ENCODE data around the gene SOHLH1.

SOHLH1 gene

GRCh38 chr9:135699440-135699839 lies at the start of gene SOHLH1:
TSS of gene SOHLH1 (minus strand) at chr9:135699481. CDS start at chr9:135699467, 14 bp downstream.
- H3K9me3 ChIP-seq (ENCODE audit: low read length): no peaks in the 10 kb centered on the region
- no peak within 1 kb of the TSS for H3K4me3 ChIP-seq (ENCODE audit: low read length)
- H3K27me3 ChIP-seq (ENCODE audit: insufficient read depth, low read length): peaks cover 46% of the 10 kb centered on the region
- H2AFZ ChIP-seq (ENCODE audit: low read depth, low read length): no peak within 1 kb of the TSS
- no peaks in the 10 kb centered on the region for H3K4me1 ChIP-seq (ENCODE audit: insufficient read depth, low read length)
- H3K36me3 ChIP-seq (ENCODE audit: insufficient read depth, low read length): no peaks in the 10 kb centered on the region

DNA sequence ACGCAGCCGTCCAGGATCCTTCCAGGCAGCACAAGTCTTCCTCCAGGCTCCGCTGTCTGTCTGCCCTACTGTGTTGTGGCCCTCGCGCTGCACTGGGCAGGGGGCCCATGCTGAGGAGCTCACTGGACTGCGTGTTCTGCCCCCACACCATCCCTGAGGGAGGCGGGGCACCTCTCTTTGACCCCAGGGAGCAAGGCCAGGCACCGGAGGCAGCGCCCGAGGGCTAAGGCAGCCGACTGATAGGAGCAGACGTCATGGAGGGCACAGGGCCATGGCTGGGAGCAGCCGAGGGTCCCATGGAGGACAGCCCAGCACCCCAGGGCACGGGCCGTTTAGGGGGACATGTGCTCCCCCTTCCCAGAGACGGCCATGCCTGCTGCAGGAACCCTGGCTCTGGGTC lies 49.4 kb upstream of the SOHLH1 start:
- no peak overlapping the region for H3K4me3 ChIP-seq (ENCODE audit: low read length)
- H3K36me3 ChIP-seq (ENCODE audit: insufficient read depth, low read length): no peaks in the 10 kb centered on the region

DNA sequence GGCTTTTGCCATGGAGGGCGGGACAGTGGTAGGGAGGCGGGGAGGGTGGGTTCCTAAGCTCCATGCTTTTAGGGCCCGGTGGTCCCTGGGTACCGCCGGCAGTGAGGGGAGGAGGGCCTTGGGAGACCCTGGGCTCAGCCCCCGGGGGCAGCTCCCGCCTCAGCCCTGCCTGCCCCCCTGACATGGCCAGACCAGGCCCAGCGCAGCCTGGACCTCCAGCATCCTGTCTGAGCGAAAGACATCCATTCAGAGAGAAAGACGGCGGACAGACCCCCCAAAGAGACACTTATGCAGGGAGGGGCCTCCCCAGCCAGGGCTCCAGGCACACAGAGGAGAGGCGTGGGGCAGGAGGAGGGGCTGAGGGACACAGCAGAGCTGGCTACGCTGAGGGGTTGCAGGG lies 48.0 kb upstream of the SOHLH1 start:
- Histone ChIP-seq H3K36me3 (ENCODE audit: insufficient read depth, low read length) (no peaks in the 10 kb centered on the region), H3K9me3 (ENCODE audit: low read length) (no peaks in the 10 kb centered on the region), H3K4me1 (ENCODE audit: insufficient read depth, low read length) (no peaks in the 10 kb centered on the region), H2AFZ (ENCODE audit: low read depth, low read length) (no peak overlapping the region), H3K4me3 (ENCODE audit: low read length) (no peak overlapping the region), H3K27me3 (ENCODE audit: insufficient read depth, low read length) (peaks cover 44% of the 10 kb centered on the region)

More for the DNA sequence above, 49.4 kb upstream of the SOHLH1 start:
- H3K9me3 ChIP-seq (ENCODE audit: low read length): no peaks in the 10 kb centered on the region
- H3K4me1 ChIP-seq (ENCODE audit: insufficient read depth, low read length): no peaks in the 10 kb centered on the region
- no peak overlapping the region for H2AFZ ChIP-seq (ENCODE audit: low read depth, low read length)
- peaks cover 39% of the 10 kb centered on the region for H3K27me3 ChIP-seq (ENCODE audit: insufficient read depth, low read length)

DNA sequence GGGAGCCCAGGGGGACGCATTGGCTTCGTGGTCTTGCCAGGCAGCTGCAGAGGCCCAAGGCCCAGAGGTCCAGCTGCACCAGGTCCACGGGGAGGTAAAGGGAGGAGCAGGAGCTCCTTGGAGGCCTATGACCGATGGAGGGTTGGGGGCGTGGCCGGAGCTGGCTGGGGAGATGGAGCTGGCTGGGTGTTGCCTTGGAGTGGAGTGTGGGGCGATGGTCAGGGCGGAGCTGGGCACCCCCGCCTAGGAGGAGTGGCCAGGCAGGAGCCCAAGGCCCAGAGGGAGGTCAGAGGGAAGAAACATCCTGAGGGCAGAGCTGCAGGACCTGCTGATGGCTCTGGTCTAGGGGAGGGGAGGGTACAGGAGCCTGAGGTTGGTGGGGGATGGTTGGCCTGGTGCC lies 47.3 kb upstream of the SOHLH1 start:
- Histone ChIP-seq H3K4me3 (ENCODE audit: low read length) (no peak overlapping the region), H3K9me3 (ENCODE audit: low read length) (no peaks in the 10 kb centered on the region), H3K4me1 (ENCODE audit: insufficient read depth, low read length) (no peaks in the 10 kb centered on the region), H3K27me3 (ENCODE audit: insufficient read depth, low read length) (peaks cover 44% of the 10 kb centered on the region), H2AFZ (ENCODE audit: low read depth, low read length) (no peak overlapping the region), H3K36me3 (ENCODE audit: insufficient read depth, low read length) (no peaks in the 10 kb centered on the region)

DNA sequence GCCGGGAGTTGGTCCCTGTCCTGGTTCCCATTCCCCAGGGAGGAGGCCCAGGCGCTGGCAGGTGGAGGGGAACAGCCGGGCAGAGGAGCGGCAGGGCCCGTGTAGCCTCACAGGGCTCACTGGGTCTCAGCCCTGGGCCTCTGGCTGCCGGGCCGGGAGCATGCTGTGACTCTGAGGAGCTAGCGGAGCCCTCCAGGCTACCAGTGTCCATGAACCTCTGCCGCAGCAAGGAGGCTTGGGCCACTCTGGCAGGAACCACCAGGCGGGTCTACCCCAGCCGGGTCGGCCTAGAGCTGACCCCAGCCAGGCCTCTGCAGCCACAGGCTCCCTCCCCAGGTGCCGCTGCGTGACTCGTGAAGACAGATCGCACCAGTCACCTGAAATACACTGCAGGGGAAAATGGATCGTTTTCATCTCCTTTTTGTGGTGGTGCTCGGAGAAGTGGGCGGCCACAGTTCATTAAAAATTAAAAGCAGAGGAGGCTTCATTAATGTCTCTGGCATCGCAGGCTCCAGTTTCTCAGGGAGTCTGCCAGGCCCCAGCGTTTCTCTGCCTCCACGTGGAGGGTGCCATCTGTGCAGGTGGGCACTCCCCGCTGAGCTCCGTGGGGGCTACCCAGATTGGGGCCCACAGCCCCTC lies 46.5 kb upstream of the SOHLH1 start:
- H3K4me1 ChIP-seq (ENCODE audit: insufficient read depth, low read length): no peaks in the 10 kb centered on the region
- H2AFZ ChIP-seq (ENCODE audit: low read depth, low read length): no peak overlapping the region
- no peaks in the 10 kb centered on the region for H3K9me3 ChIP-seq (ENCODE audit: low read length)
- H3K27me3 ChIP-seq (ENCODE audit: insufficient read depth, low read length): peaks cover 49% of the 10 kb centered on the region
- no peak overlapping the region for H3K4me3 ChIP-seq (ENCODE audit: low read length)
- H3K36me3 ChIP-seq (ENCODE audit: insufficient read depth, low read length): no peaks in the 10 kb centered on the region

DNA sequence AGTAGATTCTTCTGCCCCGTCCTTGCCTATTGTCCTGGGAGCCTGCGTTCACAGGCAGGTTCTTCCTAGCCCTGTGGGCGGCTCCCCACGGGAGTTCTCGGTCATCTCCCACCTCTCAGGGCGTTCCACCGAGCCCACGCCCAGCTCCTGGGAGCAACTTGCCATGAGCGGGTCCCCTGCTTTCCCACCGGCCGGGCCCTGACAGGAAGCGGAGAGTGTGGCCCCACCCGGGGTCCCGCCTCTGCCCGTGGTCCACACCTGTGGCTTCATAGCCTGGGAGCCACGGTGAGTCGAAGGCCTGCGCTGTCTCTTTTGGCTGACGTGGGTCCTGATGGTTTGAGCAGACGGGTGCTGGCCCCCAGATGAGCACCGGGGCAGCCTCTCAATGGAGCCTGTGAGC lies 45.9 kb upstream of the SOHLH1 start:
- H3K27me3 ChIP-seq (ENCODE audit: insufficient read depth, low read length): peaks cover 50% of the 10 kb centered on the region
- H3K4me3 ChIP-seq (ENCODE audit: low read length): no peak overlapping the region
- H3K36me3 ChIP-seq (ENCODE audit: insufficient read depth, low read length): no peaks in the 10 kb centered on the region
- H3K4me1 ChIP-seq (ENCODE audit: insufficient read depth, low read length): no peaks in the 10 kb centered on the region
- H3K9me3 ChIP-seq (ENCODE audit: low read length): no peaks in the 10 kb centered on the region
- H2AFZ ChIP-seq (ENCODE audit: low read depth, low read length): no peak overlapping the region

DNA sequence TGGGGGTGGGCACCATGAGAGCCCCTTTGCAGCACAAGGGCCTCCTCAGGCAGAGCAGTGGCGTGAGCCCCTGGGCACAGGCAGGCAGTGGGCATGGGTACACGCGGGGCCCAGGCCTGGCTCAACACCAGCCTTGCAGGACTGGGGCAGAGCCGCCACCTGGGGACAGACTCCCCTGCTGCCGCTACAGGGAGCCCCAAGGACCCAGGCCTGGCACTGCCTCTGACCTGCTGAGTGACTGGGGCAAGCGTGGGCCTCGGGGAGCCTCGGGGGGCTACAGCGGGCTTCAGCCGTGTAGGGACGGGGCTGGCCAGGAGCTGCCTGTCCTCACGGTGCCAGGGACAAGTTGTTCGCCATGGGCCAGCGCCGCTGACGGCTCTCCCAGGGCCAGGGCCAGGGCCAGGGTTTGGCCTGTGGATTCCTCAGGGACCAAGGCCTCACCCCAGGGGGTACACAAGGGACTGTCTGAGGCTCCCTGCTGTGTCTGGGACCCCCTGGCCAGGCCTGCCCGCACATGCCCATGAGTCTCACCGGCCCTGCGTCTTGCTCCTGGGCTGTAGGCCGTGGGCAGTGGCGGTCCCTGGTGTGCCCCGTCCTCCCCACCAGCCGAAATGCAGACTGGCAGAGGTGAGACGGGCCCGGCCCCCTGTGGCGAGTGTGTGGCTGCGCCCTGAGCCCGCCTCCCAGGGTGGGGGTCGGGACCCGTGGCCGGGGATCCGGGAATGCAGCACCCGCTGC lies 45.2 kb upstream of the SOHLH1 start:
- Histone ChIP-seq H3K27me3 (ENCODE audit: insufficient read depth, low read length) (peaks cover 55% of the 10 kb centered on the region), H3K4me1 (ENCODE audit: insufficient read depth, low read length) (no peaks in the 10 kb centered on the region), H2AFZ (ENCODE audit: low read depth, low read length) (no peak overlapping the region), H3K9me3 (ENCODE audit: low read length) (no peaks in the 10 kb centered on the region), H3K36me3 (ENCODE audit: insufficient read depth, low read length) (no peaks in the 10 kb centered on the region), H3K4me3 (ENCODE audit: low read length) (no peak overlapping the region)

GRCh38 chr9:135743546-135744332 lies 44.5 kb upstream of the SOHLH1 start:
- Histone ChIP-seq H3K4me3 (ENCODE audit: low read length) (no peak overlapping the region), H2AFZ (ENCODE audit: low read depth, low read length) (no peak overlapping the region), H3K4me1 (ENCODE audit: insufficient read depth, low read length) (no peaks in the 10 kb centered on the region), H3K36me3 (ENCODE audit: insufficient read depth, low read length) (no peaks in the 10 kb centered on the region), H3K9me3 (ENCODE audit: low read length) (no peaks in the 10 kb centered on the region), H3K27me3 (ENCODE audit: insufficient read depth, low read length) (peaks cover 56% of the 10 kb centered on the region)

DNA sequence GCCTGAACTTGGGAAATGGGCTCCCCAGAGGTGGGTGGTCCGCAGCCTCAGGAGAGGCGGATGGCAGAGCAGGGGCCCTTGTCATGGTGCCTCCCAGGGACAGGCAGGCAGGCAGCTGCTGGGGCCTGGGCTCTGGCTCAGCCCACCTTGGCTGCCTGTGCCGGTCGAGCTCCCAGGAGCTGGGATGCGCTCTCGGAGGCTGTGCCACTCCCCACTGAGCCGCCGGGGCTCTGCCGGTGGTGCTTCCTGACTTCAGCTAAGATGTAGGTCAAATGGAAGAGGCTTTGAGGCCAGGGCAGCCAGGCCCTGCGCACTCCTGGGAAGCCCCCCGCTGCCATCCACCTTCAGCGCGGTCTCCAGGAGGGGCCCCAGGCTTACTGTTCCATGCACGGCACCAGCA lies 43.7 kb upstream of the SOHLH1 start:
- no peaks in the 10 kb centered on the region for H3K9me3 ChIP-seq (ENCODE audit: low read length)
- H3K4me1 ChIP-seq (ENCODE audit: insufficient read depth, low read length): no peaks in the 10 kb centered on the region
- H3K4me3 ChIP-seq (ENCODE audit: low read length): no peak overlapping the region
- H3K36me3 ChIP-seq (ENCODE audit: insufficient read depth, low read length): no peaks in the 10 kb centered on the region
- no peak overlapping the region for H2AFZ ChIP-seq (ENCODE audit: low read depth, low read length)
- H3K27me3 ChIP-seq (ENCODE audit: insufficient read depth, low read length): peaks cover 50% of the 10 kb centered on the region

DNA sequence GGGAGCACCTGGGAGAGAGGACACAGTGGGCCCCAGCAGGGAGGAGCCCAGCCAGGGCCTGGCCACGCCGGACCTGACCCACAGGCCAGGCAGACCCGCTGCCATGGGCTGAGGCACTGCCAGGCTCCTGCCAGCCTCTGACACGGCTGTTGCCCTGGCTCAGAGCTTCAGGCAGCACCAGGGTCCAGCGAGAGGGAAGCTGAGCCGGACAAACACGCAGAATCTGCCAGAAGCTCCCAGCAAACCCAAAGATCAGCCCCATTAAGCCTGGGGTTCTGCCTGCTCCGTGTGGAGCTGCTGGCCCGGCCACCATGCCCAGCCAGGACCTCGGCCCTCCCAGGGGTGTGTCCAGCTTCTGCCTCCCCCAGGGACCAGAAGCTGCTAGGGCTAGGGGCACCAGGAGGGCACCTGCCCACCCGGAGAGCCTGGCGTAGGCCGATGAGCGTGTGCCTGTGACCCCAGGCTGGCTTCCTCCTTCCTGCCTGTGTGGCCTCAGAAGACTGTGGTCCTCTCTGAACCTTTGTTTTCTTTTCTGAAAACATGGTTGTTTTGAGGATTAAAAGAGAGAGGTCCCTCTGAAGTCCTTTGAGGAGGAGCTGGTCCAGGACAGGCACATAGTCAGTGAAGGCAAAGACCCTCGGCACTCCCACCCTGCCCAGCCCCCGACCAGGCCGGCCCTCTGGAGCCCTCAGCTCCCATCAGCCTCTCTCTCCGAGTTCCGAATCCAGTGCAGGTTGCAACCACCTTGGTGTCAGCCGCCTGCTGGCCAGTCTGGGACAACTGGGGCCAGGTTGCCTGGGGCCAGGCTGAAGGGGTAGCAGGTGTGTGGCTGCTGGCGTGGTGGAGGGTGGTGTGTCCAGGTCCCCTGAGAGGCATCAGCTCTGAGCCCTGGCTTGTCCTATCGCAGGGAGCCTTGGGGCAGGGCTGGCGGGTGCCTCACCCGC lies 42.3 kb upstream of the SOHLH1 start:
- H3K27me3 ChIP-seq (ENCODE audit: insufficient read depth, low read length): peaks cover 39% of the 10 kb centered on the region
- no peaks in the 10 kb centered on the region for H3K9me3 ChIP-seq (ENCODE audit: low read length)
- H3K4me1 ChIP-seq (ENCODE audit: insufficient read depth, low read length): no peaks in the 10 kb centered on the region
- no peak overlapping the region for H2AFZ ChIP-seq (ENCODE audit: low read depth, low read length)
- H3K4me3 ChIP-seq (ENCODE audit: low read length): no peak overlapping the region
- no peaks in the 10 kb centered on the region for H3K36me3 ChIP-seq (ENCODE audit: insufficient read depth, low read length)

- H3K4me3 ChIP-seq (ENCODE audit: low read length): no peak overlapping the region
- H2AFZ ChIP-seq (ENCODE audit: low read depth, low read length): no peak overlapping the region
- no peaks in the 10 kb centered on the region for H3K9me3 ChIP-seq (ENCODE audit: low read length)
- no peaks in the 10 kb centered on the region for H3K36me3 ChIP-seq (ENCODE audit: insufficient read depth, low read length)
- H3K27me3 ChIP-seq (ENCODE audit: insufficient read depth, low read length): peaks cover 31% of the 10 kb centered on the region
- H3K4me1 ChIP-seq (ENCODE audit: insufficient read depth, low read length): no peaks in the 10 kb centered on the region
Observed at GRCh38 chr9:135739271-135740220, 40.3 kb upstream of the SOHLH1 start.
